ENCODE data around the gene ATP1A2. TPM values are rescaled to one million over a fixed set of nuclear protein-coding genes. Genes with fewer than 3 reads are reported as not detected.

The ATP1A2 gene
- 60.5 and 65.4 TPM in 2 replicates for polyA plus RNA-seq

DNA sequence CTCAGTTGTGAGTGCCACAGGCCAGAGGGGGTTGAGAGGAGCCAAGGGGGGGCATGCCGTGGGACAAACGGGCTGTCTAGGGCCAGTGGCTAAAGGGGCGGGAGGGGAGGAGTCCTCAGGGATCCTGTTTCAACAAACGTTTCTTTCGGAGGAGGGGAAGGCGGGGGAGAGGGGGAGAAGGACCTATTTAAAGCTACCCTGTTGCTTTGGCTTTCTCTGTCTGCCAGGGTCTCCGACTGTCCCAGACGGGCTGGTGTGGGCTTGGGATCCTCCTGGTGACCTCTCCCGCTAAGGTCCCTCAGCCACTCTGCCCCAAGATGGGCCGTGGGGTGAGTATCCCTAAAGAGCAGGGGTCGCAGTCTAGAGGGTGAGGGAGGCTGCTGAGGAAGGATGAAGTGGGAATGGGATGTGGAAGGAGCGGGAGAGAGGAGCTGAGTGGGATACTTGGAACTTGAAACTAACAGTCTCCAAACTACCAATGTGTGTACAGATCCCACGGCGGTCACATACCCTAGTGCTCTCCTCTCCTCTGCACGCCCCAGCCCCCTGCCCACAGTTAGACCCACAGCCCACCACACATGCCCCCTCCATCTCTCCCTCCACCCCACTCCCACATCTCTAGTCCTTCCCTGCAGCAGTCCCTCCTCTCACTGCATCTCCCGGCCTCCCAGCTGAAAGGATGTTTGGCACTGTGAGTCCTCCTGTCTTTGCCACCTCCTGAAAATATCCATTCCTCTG lies at the start of gene ATP1A2:
ATP1A2 (plus strand) TSS at position 215 of the 738 bp plus-strand sequence; CDS start at position 318, 103 bp downstream.

DNA sequence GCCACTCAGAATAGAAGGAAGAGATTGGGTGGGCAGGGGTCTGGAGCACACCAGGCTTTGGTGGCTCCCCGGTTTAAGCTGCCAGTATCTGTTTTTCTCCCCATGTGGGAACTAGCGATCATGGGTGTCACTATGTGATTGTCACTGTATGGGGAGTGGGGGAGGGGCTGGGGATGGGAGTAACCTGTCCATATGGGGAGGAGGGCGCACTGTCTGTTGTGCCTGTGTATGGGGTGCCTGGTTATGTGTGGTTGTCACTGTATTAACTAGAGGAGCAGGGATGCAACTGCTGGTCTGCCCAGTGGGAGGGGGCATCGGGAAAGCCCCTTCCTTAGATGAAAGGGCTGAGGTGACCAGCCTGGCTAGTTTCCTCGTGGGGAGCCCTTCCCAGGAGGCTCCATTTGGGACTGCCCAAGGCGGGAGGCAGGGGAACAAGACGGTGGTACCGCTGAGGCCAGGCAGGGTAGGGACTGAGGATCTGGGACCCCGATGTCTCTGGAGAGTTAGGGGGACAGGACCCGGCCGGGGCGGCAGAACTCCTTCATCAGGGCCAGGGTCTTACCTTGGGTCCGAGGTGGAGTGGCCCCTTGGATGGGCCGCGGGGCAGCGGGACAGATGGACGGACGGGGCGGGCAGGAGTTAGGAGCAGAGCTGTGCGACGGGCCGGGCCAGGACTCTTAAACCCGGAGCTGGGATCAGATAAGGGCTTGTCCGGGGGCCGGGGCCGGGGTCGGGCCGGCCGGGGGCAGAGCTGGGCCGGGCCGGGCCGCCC lies 45.9 kb upstream of the ATP1A2 start, which contains the start of gene KCNJ10:
KCNJ10 (minus strand) TSS at position 701 of the 772 bp plus-strand sequence. CDS start 27,628 bp downstream, outside the sequence.

DNA sequence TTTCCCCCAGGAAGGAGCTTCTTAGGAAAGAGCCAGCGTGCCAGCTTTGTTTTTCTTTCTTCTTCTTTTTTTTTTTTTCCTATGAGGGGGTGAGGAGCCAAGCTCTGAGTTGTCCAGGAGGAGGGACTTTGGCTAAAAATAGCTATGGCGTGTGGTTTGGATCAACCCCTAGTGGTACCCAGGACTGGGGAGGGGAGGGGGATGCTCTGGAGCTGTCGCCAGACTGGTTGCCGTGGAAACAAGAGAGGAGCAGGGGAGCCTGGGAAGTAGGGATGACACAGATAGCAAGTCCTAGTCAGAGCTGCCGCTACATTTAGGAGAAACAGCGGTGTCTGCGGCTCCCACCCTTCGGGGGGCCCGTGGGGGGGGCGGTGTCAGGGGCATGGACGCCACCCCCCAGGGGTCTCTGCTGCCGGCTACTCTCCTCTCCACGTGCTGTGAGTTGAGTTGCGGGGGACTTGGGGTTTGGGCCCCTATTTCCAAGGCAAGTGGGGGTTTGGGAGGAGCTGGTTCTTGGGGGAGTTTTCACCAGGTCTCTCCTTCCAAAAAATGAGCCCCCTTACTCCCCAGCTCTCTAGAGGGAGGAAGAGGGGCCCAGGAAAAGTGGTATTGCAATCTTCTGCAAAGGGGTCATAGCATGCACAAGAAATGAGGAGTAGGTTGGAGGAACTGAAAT lies 34.2 kb upstream of the ATP1A2 start, which contains the start of gene KCNJ9:
KCNJ9 (plus strand) TSS at position 278 of the 676 bp plus-strand sequence. CDS start 2,493 bp downstream, outside the sequence.

DNA sequence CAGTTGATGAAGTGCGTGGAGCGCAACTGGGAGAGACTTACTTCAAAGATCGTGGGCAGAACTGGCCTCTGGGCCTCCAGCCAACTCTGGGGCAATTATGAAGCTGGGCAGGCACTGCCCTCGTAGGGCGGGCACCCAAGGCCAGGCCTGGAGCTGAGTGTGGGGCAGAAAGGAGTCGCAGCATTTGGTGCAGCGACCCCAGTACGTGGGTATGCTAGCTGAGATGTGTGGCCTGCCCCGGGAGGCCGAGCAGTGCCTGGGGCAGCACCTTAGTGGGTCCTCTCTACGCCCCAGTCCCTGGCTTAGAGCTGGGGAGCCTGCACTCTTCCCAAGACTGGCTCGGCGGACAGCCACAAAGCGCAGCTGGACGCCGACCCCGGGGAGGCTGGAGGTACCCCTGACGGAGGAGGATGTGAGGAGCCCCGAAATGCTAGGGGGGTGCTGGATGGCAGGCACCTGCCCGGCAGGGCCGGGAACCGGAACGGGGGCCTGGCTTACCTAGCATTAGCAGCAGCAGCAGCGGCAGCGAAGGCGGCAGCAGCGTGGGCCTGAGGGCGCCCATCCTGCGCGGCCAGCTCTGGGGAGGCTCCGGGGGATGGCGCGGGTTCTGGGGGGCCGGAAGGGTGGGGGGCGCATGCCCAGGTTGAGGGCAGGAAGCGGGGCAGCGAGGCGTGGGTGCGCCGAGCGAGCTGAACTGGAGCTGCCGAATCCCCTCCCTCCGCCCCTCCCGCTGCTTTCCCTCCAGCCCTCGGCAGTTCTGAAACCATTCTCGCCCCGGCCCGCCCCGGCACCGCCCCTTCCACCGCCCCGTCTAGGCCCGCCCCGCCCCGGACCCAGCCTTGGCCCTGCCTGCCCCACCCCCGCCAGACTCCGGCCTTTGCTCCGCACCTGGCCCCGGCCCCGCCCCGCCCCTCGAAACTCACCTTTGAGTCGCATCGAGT lies 17.4 kb upstream of the ATP1A2 start, which contains the start of gene IGSF8:
IGSF8 (minus strand) TSS at position 709 of the 941 bp plus-strand sequence; CDS start at position 562, 147 bp downstream.

DNA sequence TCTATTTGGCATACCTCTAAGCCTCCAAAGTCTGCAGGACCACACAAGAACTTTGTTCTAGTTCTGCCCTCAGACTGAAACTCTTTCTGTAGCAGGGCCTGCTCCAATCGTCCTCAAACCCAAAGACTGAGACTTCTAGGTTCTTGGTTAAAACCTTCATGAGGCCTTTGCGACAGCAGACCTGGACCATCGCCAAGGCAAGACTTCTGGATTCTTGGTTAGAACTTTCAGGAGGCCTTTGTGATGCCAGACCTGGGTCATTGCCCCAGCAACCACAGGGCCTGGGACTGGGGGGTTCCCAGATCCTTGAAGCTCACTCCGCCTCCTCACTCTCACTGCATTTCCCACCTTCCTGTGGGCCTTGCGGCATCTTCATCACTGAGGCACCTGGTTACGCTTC lies 35.7 kb downstream of the ATP1A2 start, which contains the start of gene ATP1A4:
ATP1A4 (plus strand) TSS at position 301 of the 400 bp plus-strand sequence. CDS start 438 bp downstream, outside the sequence.

DNA sequence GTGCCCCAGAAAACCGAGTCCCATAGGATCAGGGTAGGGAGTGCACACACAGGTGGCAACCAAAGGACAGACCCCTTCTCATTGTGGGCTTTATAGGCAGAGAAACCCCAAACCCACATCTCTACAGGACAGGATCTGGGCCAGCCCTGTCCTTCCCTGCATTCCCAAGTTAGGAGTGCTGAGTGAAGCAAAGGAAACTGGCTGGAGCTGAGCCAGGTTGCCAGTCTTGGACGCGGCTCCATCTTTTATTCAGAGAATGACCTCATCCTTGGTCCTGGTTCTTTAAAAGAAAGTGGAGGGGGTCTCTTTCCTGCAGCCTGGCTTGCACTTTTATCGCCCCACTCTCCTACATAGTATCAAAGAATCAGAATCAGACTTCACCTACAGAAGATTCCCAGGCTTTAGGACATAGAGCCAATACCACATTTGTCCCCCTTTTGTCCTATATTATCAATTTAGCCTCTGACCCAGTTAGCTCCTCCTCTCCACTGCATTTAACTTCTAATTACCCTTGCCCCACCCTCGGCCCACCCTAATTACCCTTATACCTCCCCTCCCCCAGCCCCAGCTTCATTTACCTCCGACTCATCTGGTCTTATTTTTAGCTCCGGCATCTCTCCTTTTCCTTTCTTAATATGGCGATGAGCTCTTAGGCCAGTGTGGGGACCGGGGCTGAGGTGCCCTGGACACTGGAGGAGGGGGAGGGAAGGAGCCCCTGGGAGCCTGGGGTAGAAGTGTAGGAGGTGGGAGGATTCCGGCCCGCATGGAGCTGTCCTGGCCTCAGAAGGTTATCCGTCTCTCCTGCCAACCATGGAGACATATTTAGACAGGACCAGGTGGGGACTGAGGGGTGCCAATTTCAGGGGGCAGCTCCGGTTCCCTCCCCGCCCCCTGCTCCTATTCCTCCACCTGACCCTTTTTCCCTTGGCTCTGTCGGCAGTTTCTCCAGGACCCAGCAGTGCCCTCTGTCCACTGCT lies 74.4 kb downstream of the ATP1A2 start, which contains the start of gene CASQ1:
CASQ1 (plus strand) TSS at position 927 of the 977 bp plus-strand sequence. CDS start 177 bp downstream, outside the sequence.

Other genes with a start within 250 kb of the ATP1A2 start
- gene CFAP45, start 215.6 kb upstream of the ATP1A2 start, polyA plus RNA-seq = 1.2 and 2.1 TPM in 2 replicates
- 0.36 and 3.3 TPM in 2 replicates for gene TAGLN2, start 190.3 kb upstream of the ATP1A2 start, polyA plus RNA-seq
- gene IGSF9, start 170.1 kb upstream of the ATP1A2 start, polyA plus RNA-seq = not detected in 2 replicates
- not detected in 2 replicates for gene SLAMF9, start 161.5 kb upstream of the ATP1A2 start, polyA plus RNA-seq
- gene PIGM, start 83.8 kb upstream of the ATP1A2 start, polyA plus RNA-seq = 8.0 and 10.7 TPM in 2 replicates
- gene KCNJ10, start 45.6 kb upstream of the ATP1A2 start, polyA plus RNA-seq = 17.9 and 18.7 TPM in 2 replicates
- 12.2 and 16.6 TPM in 2 replicates for gene KCNJ9, start 34.2 kb upstream of the ATP1A2 start, polyA plus RNA-seq
- gene IGSF8, start 17.1 kb upstream of the ATP1A2 start, polyA plus RNA-seq = 6.4 and 17.5 TPM in 2 replicates
- gene ATP1A4, start 35.8 kb downstream of the ATP1A2 start, polyA plus RNA-seq = not detected in 2 replicates
- 3.3 and 18.4 TPM in 2 replicates for gene CASQ1, start 74.8 kb downstream of the ATP1A2 start, polyA plus RNA-seq
- gene PEA15, start 89.6 kb downstream of the ATP1A2 start, polyA plus RNA-seq = 95.5 and 102 TPM in 2 replicates
- gene DCAF8, start 146.8 kb downstream of the ATP1A2 start, polyA plus RNA-seq = 39.7 and 44.8 TPM in 2 replicates
- 19.3 and 21.9 TPM in 2 replicates for gene PEX19, start 169.4 kb downstream of the ATP1A2 start, polyA plus RNA-seq
- 54.6 and 87.0 TPM in 2 replicates for gene COPA, start 227.5 kb downstream of the ATP1A2 start, polyA plus RNA-seq
- 45.3 and 55.4 TPM in 2 replicates for gene NCSTN, start 227.6 kb downstream of the ATP1A2 start, polyA plus RNA-seq

All from Purkinje cell (primary cell).